Activated B cell treated with CpG ODN at 0.5 μM for 24 hours (primary cell): Measurements from ENCODE around the gene PDLIM4. TPM values are rescaled to one million over a fixed set of nuclear protein-coding genes. Genes with fewer than 3 reads are reported as not detected.

Experiments used
- ATAC-seq: fragments of 200-7000 bp; cut with Tn5 transposase; one replicate; pipeline ENCODE4 v1.10.0; 2021; ENCODE audit warnings: low read depth, mild to moderate bottlenecking, moderate library complexity
- CTCF ChIA-PET: fragments of 350-600 bp; sonication (Branson Sonifier 250); formaldehyde crosslinking; loops from one replicate; lab custom pipeline; 2021; ENCODE audit warnings: antibody characterized with exemption; lab: Charles Lee
- POLR2A ChIA-PET: fragments of 350-600 bp; sonication (Branson Sonifier 250); formaldehyde crosslinking; loops from one replicate; lab custom pipeline; 2021; ENCODE audit warnings: antibody characterized with exemption; lab: Charles Lee
- DNase-seq: peaks from one replicate; pipeline ENCODE4 v3.0.0; 2022
- H3K27ac Mint-ChIP-seq: one replicate; pipeline ENCODE4 v1.8.0; 2020; ENCODE audit warnings: mixed read lengths
- H3K27me3 Mint-ChIP-seq: one replicate; pipeline ENCODE4 v1.8.0; 2021; ENCODE audit warnings: mixed read lengths
- H3K36me3 Mint-ChIP-seq: one replicate; pipeline ENCODE4 v1.8.0; 2021; ENCODE audit warnings: low read depth, mixed read lengths
- H3K4me1 Mint-ChIP-seq: one replicate; pipeline ENCODE4 v1.8.0; 2021; ENCODE audit warnings: mixed read lengths
- H3K4me3 Mint-ChIP-seq: one replicate; pipeline ENCODE4 v1.8.0; 2020; ENCODE audit warnings: mild to moderate bottlenecking, mixed read lengths
- H3K9me3 Mint-ChIP-seq: one replicate; pipeline ENCODE4 v1.8.0; 2020; ENCODE audit warnings: mixed read lengths
- intact Hi-C: fragments of 100-400 bp; cut with micrococcal nuclease; formaldehyde crosslinking; loops from one replicate; pipeline ENCODE4 v1.15.1; 2024
- total RNA-seq: library from RNA; stranded (reverse); gene quantifications from 2 replicates; pipeline ENCODE4 v1.2.3, GENCODE V29; 2022
- TF ChIP-seq, protein P1 (sequence below): fragments of 200-600 bp; IDR thresholded peaks from one replicate; pipeline ENCODE4 v1.8.0; 2022; ENCODE audit warnings: antibody characterized with exemption, mild to moderate bottlenecking

PDLIM4 gene, protein sequence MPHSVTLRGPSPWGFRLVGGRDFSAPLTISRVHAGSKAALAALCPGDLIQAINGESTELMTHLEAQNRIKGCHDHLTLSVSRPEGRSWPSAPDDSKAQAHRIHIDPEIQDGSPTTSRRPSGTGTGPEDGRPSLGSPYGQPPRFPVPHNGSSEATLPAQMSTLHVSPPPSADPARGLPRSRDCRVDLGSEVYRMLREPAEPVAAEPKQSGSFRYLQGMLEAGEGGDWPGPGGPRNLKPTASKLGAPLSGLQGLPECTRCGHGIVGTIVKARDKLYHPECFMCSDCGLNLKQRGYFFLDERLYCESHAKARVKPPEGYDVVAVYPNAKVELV
- total RNA-seq = not detected in 2 replicates

DNA sequence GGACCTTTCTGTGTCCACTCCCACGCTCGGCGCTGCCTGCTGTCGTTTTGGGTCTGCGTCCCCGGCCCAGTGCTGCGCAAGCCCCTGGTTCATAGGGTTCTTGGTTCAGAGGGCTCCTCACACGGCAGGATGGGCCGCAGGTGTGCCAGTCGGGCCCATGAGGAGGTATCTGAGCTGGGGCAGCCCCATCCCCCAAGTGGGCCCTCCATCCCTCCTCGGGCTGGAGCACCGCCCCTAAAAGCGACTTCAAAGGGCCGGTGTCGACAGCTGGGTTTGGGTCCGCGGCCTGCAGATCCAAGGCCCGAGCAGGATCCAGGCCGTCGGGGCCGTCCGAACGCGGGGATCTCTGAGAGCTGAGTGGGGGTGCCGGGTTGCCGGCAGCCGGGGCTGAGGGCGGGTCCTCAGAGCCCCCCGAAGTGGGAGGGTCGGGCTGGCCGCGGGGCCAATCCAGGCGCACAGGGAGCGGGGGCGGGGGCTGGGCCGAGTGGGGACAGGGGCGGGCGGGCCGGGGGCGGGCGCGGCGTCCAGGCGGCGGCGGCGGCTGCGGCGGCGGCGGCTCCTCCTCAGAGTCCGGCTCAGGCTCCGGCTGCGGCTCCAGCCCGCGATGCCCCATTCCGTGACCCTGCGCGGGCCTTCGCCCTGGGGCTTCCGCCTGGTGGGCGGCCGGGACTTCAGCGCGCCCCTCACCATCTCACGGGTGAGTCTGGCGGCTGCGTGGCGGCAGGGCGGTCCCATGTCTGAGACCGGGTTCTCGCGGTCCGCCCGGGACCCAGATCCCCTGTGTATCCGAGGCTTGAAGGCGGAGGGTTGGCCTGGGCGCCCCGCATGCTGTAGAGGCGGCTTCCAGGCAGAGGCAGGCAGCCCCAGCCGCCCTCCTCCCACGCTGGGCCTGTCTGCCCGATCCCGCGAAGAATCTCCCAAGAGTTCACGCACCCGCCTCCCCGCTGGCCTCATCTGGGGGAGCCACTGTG lies at the start of gene PDLIM4:
TSS of gene PDLIM4 (plus strand) at position 566 of the 971 bp plus-strand sequence. CDS start at position 605, 39 bp downstream.
- intact Hi-C loops = no loop called here
- ChIA-PET CTCF (interaction anchor here (1.1 kb wide), 2 partner anchors 19 to 67 kb away, joined by 3 to 4 read pairs; no protein-coding TSS in a partner anchor), POLR2A (interaction anchor here (0.6 kb wide), 1 partner anchor 174 kb away, joined by 3 read pairs; no protein-coding TSS in a partner anchor)
- Mint-ChIP-seq H3K4me3 (peak within 1 kb of the TSS; percentile 15), H3K27me3 (peaks cover 22% of the 10 kb centered on the region), H3K27ac (no peak within 1 kb of the TSS), H3K36me3 (no peaks in the 10 kb centered on the region), H3K4me1 (no peaks in the 10 kb centered on the region), H3K9me3 (no peaks in the 10 kb centered on the region)
- DNase-seq (no peak), ATAC-seq (peak; percentile 21)
- TF ChIP-seq, protein P1, sequence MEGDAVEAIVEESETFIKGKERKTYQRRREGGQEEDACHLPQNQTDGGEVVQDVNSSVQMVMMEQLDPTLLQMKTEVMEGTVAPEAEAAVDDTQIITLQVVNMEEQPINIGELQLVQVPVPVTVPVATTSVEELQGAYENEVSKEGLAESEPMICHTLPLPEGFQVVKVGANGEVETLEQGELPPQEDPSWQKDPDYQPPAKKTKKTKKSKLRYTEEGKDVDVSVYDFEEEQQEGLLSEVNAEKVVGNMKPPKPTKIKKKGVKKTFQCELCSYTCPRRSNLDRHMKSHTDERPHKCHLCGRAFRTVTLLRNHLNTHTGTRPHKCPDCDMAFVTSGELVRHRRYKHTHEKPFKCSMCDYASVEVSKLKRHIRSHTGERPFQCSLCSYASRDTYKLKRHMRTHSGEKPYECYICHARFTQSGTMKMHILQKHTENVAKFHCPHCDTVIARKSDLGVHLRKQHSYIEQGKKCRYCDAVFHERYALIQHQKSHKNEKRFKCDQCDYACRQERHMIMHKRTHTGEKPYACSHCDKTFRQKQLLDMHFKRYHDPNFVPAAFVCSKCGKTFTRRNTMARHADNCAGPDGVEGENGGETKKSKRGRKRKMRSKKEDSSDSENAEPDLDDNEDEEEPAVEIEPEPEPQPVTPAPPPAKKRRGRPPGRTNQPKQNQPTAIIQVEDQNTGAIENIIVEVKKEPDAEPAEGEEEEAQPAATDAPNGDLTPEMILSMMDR = no peak

DNA sequence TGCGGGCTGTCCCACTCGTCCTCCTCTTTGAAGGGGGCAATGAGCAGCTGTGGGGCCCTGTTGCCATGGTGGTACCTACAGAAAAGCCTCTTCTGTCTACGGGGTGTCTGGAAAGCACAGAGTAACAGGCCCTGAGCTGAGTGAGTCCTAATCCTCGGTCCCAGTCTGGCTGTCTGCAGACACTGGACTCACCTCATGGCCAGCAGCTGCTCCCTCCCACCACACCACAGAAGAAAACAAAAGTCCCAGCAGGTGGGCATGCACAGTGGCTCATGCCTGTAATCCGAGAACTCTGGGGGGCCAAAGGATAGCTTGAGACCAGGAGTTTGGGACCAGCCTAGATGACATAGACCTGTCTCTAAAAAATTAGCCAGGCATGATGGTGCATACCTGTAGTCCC lies 49.7 kb upstream of the PDLIM4 start:
- ChIA-PET POLR2A (no interaction called here), CTCF (no interaction called here)
- DNase-seq (no peak), ATAC-seq (no peak)
- no peaks in the 10 kb centered on the region for H3K36me3 Mint-ChIP-seq
- H3K27me3 Mint-ChIP-seq = no peaks in the 10 kb centered on the region
- no peaks in the 10 kb centered on the region for H3K9me3 Mint-ChIP-seq
- TF ChIP-seq, protein P1 = no peak
- no peak overlapping the region for H3K27ac Mint-ChIP-seq
- H3K4me1 Mint-ChIP-seq = peaks cover 3% of the 10 kb centered on the region
- no peak overlapping the region for H3K4me3 Mint-ChIP-seq
- intact Hi-C loops = no loop called here

DNA sequence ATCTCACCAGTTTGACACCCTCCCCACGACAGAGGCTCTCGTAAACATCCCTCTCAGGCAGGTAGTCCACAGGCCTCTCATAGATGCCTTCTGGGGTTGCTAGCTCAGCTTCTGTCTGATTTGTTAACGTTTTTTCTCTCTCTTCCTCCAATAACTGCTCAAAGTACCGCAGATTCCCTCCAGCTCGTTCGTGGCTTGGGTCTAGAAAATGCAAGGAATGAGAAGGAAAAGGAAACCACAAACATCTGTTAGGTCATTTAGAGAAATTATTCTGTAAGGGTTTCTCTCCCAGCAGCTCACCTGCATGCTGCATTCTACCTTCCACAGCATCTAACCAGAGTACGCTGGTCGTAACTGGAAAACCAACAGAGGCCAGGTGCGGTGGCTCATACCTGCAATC lies 48.4 kb upstream of the PDLIM4 start:
- CTCF ChIA-PET = interaction anchor here (1.1 kb wide), 1 partner anchor 29 kb away, joined by 3 read pairs; no protein-coding TSS in a partner anchor
- Mint-ChIP-seq H3K4me3 (no peak overlapping the region), H3K27me3 (no peaks in the 10 kb centered on the region), H3K27ac (no peak overlapping the region), H3K36me3 (no peaks in the 10 kb centered on the region), H3K4me1 (no peaks in the 10 kb centered on the region), H3K9me3 (no peaks in the 10 kb centered on the region)
- ATAC-seq (no peak), DNase-seq (no peak)
- intact Hi-C loops = no loop called here
- POLR2A ChIA-PET = no interaction called here
- TF ChIP-seq, protein P1 = no peak

DNA sequence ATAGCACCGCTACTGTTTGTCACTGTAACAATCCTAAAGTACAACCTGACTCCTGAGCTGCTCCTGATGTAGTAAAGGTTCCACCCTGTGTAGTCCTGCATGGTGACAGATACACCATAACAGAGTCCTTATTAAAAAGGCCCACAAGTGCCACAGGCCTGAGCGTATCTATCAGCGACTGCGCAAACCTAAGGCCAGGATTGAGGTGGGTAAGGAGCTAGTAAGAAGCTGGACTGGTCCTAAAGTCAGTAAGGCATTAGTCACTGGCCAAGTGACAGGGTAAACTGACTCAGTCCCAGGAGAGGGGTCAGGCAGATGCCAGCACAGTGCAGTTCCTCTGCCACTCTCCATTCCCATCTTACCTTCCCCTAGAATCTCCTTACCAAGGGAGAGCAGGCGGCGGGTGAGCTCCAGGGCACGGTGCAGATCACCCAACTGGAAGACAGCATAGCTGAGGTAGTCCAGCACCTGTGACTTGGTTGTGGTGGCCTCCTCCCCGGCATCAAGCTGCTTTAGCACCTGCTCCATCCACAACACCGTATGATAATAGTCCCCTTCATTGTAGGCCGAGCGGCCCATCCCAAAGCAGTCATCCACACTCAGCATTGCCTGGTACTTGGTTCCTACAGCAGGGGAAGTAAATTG lies 47.5 kb upstream of the PDLIM4 start:
- Mint-ChIP-seq H3K36me3 (no peaks in the 10 kb centered on the region), H3K9me3 (no peaks in the 10 kb centered on the region), H3K27ac (no peak overlapping the region), H3K27me3 (no peaks in the 10 kb centered on the region), H3K4me3 (no peak overlapping the region), H3K4me1 (no peaks in the 10 kb centered on the region)
- TF ChIP-seq, protein P1 = no peak
- ATAC-seq (no peak), DNase-seq (no peak)
- intact Hi-C loops = no loop called here
- ChIA-PET CTCF (no interaction called here), POLR2A (no interaction called here)
